D341Med (cell line): ENCODE measurements around the gene PKN1.
A peak's percentile ranks its signal among the peaks of the same experiment; 100 is the strongest.
"Not testable (repeated sequence)": the region's sequence is repeated elsewhere in the genome, so short reads cannot be mapped to it uniquely, and the experiment has no call there.

Experiments
- DNase-seq: peaks from one replicate; pipeline ENCODE4 v3.0.0; 2012; ENCODE audit warnings: low spot score

PKN1 gene

GRCh38 chr19:14432791-14433553, at the start of gene PKN1:
Gene PKN1 (plus strand): TSS chr19:14433306. CDS start chr19:14433522, 216 bp downstream.
- DNase-seq = peak; percentile 96

GRCh38 chr19:14383661-14384555, 49.2 kb upstream of the PKN1 start:
- peak; percentile 28 for DNase-seq

DNA sequence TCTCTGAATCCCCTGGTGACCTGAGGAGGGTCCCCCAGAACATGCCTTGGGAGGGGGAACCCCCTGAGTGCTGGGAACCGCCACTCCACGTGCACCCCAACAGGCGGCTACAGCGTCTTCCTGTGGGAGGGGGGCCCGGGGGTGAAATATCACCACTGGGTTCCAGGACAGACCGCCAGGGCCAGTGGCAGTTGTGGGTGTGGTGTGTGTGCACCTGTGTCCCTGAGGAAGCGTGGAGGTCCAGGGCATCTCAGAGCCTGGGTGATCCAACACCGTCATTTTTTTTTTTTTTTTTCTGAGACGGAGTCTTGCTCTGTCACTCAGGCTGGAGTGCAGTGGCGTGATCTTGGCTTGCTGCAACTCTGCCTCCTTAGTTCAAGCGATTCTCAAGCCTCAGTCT, 47.6 kb upstream of the PKN1 start:
- DNase-seq = peak; percentile 13

DNA sequence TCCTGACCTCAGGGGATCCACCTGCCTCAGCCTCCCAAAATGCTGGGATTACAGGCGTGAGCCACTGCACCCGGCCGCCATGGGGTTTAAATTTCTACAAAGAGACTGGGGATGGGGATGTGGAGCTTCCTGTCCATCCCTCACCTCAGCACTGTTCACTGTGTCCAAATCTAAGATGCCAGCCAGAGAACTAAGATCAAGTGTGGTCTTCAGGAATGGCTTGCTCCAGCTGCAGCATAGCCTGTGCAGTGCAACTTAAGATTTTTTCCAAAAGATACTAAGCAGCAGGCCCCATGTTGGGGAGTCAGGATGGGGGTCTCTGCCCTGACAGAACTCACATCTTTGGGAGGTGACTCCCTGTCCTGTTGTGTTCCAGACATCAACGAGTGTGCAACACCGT, 42.6 kb upstream of the PKN1 start:
- DNase-seq = no peak

DNA sequence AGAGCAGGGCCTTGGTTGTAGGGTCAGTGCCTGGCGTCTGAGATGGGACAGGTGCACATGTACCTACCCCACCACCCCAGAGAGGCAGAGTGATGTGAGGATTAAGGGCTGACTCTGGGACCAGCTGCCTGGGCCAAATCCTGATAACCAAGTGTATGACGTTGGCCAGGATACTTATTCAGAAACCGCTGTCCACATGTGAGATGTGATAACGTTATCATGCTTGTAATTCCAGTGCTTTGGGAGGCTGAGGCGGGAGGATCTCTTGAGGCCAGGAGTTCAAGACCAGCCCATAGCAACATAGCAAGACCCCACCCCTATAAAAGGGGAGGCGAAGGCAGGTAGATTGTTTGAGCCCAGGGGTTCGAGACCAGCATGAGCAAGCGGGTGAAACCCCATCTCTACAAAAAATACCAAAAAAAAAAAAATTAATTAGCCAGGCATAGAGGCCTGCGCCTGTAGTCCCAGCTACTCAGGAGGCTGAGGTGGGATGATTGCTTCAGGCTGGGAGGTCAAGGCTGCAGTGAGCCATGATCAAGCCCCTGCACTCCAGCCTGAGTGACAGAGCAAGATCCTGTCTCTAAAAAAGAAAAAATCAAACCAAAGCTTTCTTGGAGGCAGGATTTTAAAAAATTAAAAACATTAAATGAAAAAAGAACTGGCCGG, 41.8 kb upstream of the PKN1 start:
- DNase-seq = peak; percentile 10

- DNase-seq = peak; percentile 16
Measured at GRCh38 chr19:14393329-14393728, 39.8 kb upstream of the PKN1 start.

DNA sequence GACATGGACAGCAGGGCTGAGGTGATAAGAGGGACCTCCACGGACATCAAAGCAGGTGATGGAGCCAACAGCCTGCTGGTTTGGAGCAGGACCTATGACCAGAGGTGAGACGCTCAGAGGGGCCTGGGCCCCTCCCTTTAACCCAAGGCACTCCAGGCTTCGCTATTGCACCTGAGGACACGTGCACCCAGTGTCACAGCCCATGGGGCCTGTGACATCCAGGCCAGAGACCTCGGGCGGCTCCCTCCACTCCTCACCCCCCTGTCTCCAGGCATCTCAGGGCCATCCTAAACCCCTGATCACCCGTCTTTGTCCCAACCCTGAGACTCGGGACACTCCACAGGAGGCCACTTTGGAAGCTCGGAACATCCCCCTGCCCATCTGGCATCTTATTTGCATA, 38.9 kb upstream of the PKN1 start:
- peak; percentile 17 for DNase-seq

GRCh38 chr19:14395262-14395661, 37.8 kb upstream of the PKN1 start:
- no peak for DNase-seq

DNA sequence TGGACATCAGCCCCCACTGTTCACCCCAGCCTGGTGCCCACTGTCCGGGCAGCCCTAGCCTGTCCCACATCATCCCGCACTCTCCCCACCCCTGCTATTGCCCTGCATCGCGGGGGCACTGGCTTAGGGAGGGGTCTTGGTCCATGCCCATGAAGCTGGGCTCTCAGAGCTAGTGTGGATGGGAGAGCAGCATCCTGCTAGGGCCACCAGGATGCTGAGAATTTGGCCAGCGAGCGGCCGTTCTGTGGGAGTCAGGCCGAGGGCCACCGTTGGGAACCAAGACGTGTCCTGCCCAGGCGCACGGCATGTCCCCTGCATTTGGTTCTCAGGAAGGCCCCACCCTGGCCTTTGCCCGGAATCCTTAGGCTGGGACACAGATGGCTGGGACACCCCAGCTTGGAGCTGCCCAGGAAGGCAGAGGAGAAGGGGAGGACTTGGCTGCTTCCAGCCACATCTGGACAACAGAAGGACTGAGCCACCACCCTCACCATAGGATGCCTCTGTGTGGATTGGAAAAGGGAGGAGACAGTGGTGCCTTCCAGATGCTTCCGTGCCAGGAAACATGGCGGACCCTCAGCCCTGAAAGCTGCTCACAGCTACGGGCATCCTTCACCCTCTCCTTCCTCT, 37.3 kb upstream of the PKN1 start:
- no peak for DNase-seq

DNA sequence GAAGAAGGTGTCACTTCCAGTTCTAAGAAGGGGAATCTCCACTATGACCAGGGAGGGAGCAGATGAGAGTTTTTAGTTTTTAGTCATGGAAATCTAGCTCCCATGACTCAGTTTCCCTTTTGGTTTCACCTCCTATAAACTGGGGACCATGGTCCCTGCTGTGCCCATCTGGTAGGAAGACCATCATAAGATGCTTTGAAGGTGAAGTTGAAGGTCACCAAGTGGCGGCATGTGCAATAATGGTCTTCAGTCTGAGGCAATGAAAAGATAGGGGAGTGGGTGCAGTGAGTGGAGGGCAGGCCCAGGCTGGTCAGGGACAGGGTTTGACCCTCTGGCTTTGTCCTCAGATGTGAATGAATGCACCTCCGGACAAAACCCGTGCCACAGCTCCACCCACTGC, 36.4 kb upstream of the PKN1 start:
- not testable (repeated sequence) for DNase-seq

- DNase-seq = not testable (repeated sequence)
Measured at GRCh38 chr19:14397168-14397567, 35.9 kb upstream of the PKN1 start.

DNA sequence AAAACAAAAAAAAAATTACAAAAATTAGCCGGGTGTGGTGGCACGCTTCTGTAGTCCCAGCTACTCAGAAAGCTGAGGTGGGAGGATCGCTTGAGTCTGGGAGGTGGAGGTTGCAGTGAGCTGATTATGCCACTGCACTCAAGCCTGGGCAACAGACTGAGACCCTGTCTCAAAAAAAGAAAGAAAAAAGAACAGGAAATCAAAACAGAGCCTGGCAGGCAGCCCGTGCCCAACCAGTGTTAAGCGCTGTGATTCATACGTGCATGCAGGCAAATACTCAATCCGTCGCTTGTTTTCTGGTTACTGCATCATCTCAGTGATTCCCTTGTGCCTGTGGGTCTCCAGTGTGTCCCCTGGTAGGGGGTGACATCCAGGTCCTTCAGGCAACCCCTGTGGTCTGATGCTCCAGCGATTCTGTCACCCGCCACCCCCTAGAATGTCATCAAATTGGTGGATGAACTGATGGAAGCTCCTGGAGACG, 32.1 kb upstream of the PKN1 start:
- no peak for DNase-seq

- no peak for DNase-seq
Measured at GRCh38 chr19:14401468-14402195, 31.5 kb upstream of the PKN1 start.

DNA sequence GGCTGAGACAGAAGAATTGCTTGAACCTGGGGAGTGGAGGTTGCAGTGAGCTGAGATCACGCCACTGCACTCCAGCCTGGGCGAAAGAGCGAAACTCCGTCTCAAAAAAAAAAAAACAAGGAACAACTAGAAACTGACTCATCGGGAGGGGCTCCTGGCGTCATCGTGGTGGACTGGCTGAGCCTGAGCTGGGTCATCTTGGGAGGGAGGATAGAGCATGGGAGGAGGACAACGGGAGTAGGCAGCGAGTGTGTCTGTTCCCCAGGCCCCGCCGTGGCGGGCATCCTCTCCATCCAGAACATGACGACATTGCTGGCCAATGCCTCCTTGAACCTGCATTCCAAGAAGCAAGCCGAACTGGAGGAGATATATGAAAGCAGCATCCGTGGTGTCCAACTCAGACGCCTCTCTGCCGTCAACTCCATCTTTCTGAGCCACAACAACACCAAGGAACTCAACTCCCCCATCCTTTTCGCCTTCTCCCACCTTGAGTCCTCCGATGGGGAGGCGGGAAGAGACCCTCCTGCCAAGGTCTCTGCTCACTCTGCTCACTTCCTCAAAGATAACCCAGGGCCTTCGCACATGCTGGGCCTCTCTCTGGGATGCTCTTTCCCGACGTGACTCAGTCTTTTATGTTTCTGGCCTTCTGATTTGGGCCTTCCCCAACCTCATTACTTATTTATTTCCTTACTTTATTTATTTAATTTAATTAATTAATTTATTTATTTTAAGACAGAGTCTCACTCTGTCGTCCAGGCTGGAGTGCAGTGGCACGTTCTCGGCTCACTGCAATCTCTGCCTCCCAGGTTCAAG, 30.6 kb upstream of the PKN1 start:
- DNase-seq = no peak

GRCh38 chr19:14403145-14403930, 29.8 kb upstream of the PKN1 start:
- not testable (repeated sequence) for DNase-seq

- DNase-seq = no peak
Measured at GRCh38 chr19:14404312-14404711, 28.8 kb upstream of the PKN1 start.

DNA sequence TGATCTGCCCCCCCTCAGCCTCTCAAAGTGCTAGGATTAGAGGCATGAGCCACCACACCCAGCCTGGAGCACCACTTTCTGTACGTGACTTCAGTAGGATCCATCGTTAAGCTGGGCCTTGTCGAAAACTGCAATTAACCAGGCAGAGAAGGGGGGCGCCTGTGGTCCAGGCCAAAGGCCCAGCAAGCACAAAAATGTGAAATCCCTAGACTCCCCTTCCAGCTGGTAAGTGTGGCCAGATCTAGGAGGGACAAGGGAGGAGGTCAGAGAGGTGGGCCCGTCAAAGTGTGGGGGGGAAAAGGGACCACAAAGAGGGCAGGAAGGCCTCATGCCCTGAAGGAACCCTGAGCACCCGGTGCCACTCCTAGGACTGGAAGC, 27.7 kb upstream of the PKN1 start:
- no peak for DNase-seq

- peak; percentile 100 for DNase-seq
Measured at GRCh38 chr19:14405758-14406644, 27.1 kb upstream of the PKN1 start.
